GM13976 (cell line): ENCODE results near the gene H19.

Source experiments
- DNase-seq: peaks from one replicate; pipeline ENCODE4 v3.0.0; 2012; ENCODE audit warnings: low spot score
- in situ Hi-C: fragments of 300-500 bp; cut with MboI; formaldehyde crosslinking; loops from one replicate; pipeline ENCODE4 v1.12.0; 2022; ENCODE audit warnings: low sequenced_read_pairs, mixed read lengths, inconsistent platforms; ENCODE audit not compliant: unreplicated experiment
- TF ChIP-seq, protein P1 (sequence below): IDR thresholded peaks from 2 replicates; pipeline ENCODE4 v1.5.1; 2012; ENCODE audit warnings: borderline replicate concordance, mild to moderate bottlenecking; ENCODE audit not compliant: insufficient read depth; ENCODE audit errors: extremely low read depth, missing control alignments, control extremely low read depth

H19 gene

DNA sequence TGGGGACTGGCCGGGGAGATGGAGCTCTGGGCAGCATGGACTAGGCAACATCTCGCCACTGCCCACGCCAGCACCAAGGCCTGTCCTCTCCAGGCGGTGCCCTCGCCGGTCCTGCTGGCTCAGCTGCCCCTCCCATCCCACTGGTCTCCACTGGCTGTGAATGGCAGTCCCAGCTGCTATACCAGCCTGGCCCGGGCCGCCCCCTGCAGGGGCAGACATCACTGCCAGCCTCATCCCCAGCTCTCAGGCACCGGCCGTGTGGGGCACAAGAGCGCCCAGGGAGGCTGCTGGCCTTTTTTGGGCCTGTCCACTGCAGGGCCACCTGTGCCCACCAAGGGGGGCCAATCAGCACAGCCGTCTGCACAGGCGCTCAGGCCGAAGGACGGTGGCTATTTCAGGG, 30.1 kb upstream of the H19 start:
- no peak for DNase-seq
- TF ChIP-seq, protein P1, sequence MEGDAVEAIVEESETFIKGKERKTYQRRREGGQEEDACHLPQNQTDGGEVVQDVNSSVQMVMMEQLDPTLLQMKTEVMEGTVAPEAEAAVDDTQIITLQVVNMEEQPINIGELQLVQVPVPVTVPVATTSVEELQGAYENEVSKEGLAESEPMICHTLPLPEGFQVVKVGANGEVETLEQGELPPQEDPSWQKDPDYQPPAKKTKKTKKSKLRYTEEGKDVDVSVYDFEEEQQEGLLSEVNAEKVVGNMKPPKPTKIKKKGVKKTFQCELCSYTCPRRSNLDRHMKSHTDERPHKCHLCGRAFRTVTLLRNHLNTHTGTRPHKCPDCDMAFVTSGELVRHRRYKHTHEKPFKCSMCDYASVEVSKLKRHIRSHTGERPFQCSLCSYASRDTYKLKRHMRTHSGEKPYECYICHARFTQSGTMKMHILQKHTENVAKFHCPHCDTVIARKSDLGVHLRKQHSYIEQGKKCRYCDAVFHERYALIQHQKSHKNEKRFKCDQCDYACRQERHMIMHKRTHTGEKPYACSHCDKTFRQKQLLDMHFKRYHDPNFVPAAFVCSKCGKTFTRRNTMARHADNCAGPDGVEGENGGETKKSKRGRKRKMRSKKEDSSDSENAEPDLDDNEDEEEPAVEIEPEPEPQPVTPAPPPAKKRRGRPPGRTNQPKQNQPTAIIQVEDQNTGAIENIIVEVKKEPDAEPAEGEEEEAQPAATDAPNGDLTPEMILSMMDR, result no peak
- in situ Hi-C loops, result no loop called here

DNA sequence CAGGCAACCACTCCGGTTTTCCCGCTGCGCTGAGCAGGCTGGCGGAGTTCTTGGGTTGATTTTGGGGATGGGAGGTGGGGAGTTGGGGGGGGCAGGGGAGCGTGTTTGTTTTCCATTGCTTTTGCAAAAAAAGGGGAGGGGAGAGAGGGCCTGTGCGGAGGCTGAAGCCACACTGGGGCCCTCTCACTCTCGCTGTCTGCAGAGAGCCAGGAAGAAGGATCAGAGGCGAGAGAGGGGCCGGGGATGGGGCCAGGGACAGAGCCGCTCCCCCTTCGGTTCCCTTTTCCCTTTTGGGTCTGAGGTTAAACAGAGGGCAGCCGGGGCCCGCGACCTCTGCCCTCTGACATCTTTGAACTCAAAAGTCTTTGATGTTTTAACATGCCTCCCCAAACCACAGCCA, 17.4 kb upstream of the H19 start:
- TF ChIP-seq, protein P1, result no peak
- DNase-seq, result no peak
- in situ Hi-C loops, result no loop called here

DNA sequence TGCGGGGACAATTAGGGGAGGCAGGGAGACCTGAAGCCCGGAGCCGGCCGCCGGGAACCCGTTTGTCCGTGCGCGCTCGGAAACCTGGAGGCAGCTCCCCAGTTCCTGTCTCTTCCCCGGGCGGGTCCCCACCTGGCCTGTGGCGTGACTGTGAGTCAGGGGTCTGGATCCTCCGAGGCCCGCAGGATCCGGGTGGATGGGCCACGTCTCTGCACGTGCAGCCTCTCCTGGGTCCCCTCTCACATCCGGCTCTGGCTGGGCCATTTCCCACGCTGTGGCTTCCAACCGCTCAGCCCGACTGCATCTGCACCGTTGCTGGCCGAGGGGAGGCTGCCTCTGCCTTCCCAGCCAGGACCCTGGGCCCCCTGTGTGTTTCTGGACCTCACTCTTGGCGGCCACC, 14.8 kb upstream of the H19 start:
- in situ Hi-C loops, result no loop called here
- TF ChIP-seq, protein P1, result no peak
- no peak for DNase-seq

DNA sequence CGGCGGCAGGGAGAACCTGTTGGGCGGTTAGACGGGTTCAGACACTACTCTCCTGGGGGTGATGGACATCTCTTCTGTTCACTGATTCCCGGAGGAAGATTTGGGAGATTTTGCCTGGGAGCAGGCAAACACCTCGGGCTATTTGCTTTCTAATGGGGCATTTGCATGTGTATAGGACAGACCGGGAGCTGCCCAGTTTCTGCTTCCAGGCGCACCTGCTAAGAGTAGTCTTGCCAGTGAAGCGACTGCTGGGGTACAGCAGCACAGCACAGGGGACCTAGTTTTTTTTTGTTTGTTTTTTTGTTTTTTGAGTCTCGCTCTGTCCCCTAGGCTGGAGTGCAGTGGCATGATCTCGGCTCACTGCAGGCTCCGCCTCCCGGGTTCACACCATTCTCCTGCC, 6.8 kb upstream of the H19 start:
- no peak for DNase-seq
- in situ Hi-C loops, result no loop called here
- TF ChIP-seq, protein P1, result no peak

DNA sequence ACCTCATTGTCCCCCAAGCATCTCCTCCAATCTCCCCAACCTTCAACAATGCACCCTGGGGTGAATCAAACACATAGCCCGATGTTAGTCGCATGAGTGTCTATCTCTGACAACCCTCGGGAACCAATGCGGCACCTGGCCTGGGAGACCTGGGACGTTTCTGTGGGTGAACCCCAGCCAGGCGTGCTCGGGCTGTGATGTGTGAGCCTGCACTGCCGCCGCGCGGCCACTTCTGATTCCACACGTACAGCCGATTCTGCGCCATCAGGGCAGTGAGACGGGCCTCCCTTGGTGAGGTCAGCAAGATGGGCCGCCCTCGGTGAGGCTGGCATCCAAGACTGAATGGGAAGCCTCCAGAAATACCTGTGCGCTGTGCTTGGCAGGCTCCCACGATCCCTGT, 5.2 kb upstream of the H19 start:
- no peak for DNase-seq
- in situ Hi-C loops, result no loop called here
- TF ChIP-seq, protein P1, result no peak

DNA sequence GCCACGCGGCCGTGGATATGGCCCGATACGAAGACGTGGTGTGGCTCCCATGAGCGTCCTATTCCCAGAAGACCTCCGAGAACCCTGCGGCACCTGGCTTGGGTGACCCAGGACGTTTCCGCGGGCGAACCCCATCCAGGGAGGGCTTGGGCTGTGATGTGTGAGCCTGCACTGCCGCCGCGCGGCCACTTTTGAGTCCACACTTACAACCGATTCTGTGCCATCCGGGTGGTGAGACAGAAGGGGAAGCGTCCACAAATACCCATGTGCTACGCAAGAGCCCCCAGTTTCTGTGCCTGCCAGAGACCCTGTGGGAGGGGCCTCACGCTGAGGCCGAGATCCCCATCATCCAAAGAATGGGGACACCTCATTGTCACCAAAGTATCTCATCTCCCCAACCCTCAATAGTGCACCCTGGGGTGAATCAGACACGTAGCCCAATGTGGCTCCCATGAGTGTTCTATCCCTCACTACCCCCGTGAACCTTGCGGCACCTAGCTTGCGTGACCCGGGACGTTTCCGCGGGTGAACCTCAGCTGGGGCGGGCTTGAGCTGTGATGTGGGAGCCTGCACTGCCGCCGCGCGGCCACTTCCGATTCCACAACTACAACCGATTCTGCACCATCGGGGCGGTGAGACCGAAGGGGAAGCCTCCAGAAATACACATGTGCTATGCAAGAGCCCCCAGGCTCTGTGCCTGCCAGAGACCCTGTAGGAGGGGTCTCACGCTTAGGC, 4.6 kb upstream of the H19 start:
- in situ Hi-C loops, result no loop called here
- no peak for DNase-seq
- TF ChIP-seq, protein P1, result no peak
